AML-193 (cell line): ENCODE data around the gene CFL1.
"Not testable (repeated sequence)": the region's sequence is repeated elsewhere in the genome, so short reads cannot be mapped to it uniquely, and the experiment has no call there.

Experiments used
- DNase-seq, 2 experiments: peaks; one replicate each; lab custom pipeline; 2025; lab: John Stamatoyannopoulos, UW

The CFL1 gene

DNA sequence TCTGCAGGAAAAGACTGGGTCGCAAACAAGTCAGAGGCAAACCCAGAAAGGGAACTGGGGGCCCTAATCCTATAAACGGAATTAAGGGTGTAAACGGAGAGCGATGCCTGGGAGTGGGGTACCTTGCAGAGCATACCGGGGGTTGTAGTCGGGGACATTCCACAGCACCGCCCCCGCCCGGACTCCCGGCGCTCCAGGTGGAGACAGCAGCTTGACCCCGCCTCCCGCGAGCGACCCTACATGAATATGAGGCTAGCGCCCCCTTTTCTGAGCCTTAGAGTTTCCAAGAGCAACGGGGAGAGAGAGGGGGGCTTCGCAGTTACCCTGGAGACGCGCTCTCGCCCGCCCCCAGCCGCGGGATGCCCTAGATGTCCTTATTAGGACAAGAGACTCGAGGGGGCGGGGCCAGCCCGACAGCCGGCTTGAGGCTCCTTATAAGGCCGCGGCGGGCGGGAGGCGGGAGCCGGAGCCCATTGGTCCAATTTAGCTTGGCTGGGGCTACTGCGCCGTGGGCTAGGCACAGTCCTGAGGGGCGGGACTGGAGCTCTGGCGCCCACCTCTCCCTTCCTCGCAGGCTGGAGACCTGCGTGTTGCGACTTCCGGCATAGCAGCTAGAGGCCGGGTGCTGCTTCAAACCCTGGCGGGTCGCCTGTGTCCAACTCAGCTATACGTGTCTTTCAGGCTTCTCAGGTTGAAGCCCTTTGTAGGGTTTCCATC is 1.3 kb upstream of the CFL1 start:
- DNase-seq: peak; percentile 93 to 97

DNA sequence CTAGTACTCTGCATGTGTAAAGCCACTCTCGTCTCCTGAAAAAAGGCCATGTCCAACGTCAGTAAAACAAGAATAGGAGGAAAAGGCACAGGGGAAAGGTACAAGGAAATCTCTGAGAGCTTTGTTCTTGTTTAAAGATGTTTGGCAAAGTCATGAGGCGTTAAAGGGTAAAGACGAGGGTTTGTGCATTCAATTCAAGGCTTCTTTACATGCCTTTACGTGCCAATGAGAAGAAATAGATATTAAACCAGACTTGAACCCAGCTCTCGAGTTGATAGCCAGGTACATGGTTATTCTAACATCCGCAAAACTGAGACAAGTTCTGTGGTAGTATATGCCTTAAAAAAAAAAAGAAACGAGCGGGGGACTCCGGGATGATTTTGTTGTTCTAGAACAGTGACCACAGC is 704 bp upstream of the CFL1 start:
- DNase-seq: no peak

DNA sequence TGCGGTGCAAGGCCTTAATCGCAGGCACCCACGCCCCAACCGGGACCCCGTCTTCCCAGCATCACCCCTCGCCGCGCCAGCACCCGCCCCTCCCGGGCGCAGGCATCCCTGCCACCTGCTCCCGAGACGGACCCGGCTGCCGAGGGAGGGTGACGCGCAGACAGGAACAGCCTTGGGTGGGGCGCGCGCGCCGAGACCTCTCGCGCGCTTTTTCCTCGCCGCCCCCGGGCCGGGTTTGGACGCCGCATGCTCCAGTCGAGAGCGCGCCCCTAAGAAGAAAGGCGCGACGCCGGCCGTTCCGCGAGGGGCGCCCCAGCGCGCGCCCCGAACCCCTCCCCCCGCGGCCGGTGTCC is 504 bp downstream of the CFL1 start:
- DNase-seq: peak in 1 of 2 experiments; percentile 11

DNA sequence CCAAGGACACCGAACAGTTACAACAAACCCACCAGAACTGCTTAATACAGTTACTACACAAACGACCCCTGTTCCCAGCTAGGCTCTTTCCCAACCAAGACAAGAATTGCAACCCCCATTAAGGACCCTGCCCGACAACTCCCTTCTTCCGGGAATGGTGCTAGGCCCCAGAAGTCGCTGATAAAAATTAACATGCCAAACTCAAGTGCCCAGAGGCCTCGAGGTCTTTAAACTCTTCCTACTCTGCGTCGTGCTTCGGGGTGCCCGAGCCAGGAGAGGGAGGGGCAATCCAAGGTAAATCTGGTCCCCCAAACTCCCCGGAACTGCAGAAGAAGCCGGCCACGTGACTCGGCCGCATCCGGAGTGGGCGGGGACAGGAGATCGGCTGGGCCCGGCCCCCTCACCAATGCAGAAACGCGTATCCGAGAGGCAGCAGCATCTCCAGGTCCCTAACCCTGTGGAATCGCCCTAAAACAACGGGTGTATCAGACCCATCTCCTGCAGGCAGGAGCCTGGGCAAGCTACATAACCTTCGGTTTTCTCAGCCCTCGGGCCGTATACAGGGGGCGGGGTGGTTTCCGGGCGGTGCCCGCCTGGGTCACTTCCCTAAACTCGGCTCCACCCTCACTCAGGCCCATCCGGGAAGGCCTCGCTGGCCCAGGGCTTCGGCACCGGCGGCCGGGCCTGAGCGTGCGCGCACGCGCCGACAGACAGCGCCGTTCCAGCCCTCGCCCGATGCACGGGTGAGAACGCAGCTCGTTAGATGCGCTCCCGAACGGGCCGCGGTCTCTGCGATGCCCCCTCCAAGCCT is 1.1 kb downstream of the CFL1 start:
- DNase-seq: peak; percentile 72 to 82

DNA sequence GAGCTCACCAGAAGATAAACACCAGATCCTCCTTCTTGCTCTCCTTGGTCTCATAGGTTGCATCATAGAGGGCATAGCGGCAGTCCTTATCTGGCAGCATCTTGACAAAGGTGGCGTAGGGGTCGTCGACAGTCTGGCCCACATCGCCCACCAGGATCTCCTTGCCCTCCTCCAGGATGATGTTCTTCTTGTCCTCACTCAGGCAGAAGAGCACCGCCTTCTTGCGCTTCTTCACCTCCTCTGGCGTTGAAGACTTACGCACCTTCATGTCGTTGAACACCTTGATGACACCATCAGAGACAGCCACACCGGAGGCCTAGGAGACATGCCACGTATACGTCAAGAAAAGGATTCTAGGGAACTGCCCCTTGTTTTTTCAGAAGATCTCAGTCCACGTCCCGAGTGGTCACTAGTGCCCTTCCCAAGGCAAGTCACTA is 2.0 kb downstream of the CFL1 start:
- DNase-seq: no peak

DNA sequence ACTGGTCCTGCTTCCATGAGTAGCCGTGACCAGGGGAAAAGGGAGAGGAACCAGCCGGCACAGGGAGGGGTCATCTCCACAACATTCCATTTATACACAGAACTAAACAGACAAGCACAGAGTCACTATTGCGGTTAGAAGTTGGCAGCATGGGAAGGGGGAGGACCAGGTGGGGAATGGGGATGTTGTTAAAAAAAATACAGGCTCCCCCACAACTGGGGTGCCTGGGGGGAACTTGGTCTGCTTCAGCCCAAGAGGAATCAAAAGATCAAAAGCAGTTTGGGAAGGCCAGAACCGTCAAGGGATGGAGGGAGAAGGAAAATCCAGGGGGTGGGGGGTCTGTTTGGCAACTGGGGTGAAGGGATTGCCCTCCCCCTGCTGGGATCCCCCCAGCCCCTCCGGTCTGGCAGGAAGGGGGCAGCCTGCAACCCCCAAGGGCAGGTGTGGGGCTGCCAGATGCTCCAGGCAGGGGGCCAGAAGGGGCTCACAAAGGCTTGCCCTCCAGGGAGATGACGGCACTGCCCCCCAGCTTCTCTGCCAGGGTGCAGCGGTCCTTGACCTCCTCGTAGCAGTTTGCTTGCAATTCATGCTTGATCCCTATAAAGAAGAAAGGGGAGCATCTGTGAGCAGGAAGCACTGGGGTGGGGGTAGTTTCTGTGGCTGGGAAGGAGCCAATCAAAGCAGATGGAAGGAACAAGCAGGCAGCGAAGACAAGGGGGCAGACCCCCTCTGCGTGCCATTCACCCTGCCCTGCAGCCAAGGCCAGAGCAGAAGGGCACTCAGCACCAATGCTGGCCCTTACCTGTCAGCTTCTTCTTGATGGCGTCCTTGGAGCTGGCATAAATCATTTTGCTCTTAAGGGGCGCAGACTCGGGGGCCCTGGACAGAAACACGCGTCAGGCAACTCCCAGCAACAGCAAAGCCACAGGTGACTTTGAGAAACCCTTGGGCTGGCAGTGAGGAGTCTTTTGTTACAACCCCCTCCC is 2.8 kb downstream of the CFL1 start:
- DNase-seq: no peak

DNA sequence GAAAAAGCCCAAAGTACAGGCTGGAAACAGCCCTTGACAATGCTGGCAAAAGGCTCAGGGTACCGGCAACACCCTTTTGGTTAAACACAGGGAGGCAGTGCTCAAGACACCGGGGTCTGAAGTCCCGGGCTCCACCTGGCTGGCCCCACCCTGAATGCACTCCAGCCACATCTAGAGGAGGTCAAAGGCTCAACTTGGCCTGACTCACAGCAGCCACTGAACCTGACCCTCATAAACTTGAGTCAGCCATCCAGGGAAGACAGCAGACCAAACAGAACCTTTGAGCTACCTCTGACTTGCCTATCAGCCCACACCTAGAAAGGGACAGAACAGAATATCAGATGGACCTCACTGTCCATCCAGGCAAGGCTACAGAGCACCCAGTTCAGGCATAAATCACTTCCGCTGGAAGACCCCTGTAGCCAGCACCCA is 3.8 kb downstream of the CFL1 start:
- DNase-seq: no peak

DNA sequence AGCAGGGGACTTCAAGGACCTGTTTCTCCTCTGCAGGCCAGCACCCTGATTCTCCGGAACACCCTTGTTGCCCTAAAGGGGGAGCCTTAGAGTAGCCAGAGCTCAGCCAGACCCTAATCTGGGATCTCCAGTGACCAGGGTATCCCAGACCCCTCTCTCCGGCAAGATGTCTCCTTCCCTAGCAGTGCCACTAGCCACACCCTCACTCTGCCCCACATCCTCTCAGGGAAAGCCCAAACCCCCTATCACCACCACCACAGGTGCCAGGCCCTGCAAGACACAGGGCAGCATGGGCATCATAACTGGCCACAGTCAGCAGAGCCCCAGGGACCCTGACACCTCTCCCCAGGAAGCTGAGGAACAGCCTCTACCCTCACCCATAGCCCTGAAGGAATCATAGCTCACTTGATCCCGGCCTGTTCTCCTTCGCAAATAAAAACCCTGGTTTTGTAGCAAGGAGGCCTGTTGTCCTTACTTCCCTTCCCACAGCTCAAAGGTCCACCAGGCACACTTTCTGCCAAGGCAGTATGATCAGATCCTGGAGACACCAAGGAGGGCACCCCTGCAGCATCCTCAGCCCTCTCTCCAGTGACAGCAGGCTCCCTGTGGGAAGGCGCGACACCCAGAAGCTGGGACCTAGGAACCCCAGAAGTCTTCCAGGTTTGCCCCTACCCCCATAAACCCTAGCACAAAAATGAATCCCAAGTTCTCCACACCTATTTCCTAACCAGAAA is 4.6 kb downstream of the CFL1 start:
- no peak for DNase-seq

DNA sequence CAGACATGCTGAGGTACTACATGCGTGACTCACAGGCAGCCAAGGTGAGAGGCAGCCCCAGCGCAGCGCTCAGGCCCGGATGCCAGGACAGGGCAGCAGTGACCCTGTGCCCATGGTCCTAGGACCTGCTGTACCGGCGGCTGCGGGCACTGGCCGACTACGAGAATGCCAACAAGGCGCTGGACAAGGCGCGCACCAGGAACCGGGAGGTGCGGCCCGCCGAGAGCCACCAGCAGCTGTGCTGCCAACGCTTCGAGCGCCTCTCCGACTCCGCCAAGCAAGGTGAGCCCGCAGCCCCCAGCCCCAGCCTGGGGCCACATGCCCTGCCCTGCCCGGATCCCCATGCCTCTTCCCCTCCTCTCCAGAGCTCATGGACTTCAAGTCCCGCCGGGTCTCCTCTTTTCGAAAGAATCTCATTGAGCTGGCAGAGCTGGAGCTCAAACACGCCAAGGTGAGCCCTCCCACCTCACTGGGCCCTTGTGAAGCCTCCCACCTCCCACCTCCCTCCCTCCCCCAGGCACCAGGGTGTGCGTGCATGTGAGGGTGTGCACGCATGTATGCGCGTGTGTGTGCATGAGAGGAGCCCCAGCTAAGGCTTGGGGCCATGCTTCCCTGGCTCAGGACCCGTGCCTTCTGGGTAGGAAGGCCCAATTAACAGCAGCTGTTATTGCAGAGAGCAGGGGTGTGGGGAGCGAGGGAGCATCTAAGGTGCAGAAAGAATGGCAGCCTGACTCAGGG is 5.3 kb downstream of the CFL1 start:
- DNase-seq: no peak

DNA sequence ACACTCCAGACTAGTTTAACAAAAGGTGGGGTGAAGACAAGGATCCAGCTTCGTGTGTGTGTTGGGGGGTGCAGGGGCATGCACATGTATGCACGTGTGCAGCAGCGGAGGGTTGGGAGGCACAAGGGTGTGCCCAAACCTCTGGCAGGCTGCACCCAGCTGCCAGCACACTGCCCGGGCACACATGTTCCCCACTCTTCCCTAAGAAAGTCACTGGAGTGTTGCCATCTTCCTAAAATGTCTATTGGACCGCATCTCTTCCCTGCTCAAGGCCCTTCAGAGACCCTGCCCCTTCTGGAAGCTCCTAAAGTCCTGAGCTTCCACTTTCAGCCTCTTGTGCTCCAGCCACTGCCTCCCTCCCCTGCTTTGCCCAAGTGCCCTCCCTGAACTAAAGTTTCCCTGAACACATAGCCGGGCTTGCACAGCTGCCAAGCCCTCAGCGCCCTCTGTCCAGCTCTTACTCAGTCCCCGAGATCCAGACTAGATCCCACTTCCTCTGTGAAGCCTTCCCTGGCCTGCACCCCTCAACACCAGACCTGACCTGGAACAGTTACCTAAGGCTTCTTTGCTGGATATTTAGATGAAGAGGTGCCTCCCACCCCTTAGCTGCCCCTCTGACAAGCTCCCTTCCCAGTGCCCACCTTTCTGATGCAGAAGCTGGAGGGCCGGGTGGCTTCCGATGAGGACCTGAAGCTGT is 6.0 kb downstream of the CFL1 start:
- no peak for DNase-seq

DNA sequence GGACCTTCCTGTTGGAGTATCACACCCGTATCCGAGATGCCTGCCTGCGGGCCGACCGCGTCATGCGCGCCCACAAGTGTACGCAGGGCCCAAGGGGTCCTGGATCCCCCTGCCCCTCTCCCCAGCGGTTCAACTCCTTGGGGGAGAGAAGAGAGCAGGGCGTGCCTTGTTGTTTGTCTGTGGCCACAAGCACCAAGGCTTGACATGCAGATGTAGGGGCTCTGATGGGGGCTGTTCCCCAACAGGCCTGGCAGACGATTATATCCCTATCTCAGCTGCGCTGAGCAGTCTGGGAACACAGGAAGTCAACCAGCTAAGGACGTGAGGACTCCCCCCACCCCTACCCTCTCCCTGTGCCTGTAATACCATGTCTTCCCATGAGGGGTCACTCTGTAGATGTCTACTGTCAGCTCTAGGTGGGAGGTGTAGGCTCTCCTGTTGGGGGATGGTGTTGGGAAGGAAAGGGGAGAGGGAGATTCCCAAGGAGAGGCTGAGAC is 6.8 kb downstream of the CFL1 start:
- DNase-seq: no peak

DNA sequence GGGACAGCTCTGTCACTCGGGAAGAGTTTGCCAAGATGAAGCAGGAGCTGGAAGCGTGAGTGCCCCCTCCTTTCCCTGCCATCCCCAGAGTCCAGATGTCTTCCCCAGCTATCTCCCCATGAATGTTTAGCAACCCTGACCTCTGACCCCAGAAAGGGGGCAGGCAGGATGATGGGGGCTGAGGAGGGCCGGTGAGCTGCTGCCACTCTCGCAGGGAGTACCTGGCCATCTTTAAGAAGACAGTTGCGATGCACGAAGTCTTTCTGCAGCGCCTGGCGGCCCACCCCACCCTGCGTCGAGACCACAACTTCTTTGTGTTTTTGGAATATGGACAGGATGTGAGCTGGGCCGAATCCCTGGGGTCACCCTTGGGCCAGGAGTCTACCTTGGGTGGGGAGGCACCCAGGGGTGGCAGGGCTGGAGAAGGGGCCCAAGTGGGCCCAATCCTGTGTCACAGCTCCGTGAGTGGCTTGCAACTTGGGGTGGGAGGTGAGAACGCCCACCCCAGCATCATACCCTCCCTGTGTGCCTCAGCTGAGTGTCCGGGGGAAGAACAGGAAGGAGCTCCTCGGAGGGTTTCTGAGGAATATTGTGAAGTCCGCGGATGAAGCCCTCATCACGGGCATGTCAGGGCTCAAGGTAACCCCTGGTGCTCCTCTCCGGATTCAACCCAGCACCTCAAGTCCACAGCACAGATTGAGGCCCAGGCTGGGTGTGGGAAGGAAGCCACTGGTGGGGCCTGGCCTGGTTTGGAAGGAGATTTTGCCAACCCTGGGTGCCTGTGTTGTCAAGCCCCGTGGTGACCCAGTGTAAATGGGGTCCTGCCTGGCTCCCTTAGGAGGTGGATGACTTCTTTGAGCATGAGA is 7.5 kb downstream of the CFL1 start:
- DNase-seq: no peak

DNA sequence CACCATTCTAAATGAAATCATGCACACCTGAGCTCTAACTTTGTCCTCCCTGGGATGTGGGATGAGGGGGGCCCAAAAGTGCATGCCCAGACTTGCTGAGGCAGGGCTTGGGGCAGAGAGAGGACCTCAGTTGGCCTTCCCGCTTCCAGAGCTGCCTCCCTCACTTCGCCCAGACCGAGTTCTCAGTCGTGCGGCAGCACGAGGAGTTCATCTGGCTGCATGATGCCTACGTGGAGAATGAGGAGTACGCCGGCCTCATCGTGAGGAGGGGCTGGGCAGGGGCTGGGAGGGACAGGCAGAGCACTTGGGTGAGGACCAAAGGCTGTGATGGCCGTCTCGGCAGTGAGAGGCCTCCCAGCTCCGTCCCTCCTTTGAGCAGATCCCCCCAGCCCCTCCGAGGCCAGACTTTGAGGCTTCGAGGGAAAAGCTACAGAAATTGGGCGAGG is 8.2 kb downstream of the CFL1 start:
- DNase-seq: no peak

DNA sequence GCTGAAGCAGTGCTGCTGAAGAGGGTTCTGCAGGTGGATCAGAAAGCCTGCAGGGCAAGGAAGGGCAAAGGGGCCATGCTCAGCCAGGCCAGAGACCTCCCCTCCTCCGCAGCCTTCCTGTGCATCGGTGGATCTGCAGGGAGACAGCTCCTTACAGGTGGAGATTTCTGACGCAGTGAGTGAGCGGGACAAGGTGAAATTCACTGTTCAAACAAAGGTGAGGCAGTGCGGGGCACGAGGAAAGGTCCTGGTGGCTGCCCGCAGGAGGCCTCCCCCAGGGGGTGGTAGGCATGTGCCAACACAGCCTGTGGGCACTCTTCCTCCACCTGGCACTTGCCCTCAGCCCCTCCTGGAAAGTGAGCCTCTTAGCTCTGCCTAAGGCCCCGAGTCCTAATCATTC is 8.6 kb downstream of the CFL1 start:
- DNase-seq: no peak

DNA sequence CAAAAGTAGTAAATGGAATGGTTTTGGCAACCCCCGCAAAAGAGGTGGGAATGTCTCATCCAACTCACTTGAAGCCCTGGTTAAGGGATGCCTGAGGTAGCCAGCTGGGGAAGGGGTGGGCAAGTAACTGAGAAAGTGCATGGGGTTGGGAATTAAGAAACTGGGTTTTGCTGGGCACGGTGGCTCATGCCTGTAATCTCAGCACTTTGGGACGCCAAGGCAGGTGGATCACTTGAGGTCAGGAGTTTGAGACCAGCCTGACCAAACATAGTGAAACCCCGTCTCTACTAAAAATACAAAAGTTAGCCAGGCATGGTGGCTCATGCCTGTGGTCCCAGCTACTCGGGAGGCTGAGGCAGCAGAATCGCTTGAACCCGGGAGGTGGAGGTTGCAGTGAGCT is 9.3 kb downstream of the CFL1 start:
- not testable (repeated sequence) for DNase-seq

DNA sequence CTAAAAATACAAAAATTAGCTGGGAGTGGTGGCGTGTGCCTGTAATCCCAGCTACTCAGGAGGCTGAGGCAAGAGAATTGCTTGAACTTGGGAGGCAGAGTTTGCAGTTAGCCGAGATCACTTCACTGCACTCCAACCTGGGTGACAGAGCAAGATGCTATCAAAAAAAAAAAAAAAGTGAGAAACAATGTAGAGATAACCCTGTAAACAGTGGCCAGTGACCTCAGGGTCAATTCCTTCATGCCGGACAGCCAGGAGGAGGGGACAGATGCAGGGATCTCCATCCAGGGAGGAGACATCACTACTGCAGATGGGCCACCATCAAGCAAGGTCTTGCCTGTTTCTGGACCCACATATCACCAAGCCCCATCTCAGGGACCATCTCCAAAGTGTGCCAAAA is 10.2 kb downstream of the CFL1 start:
- no peak for DNase-seq

DNA sequence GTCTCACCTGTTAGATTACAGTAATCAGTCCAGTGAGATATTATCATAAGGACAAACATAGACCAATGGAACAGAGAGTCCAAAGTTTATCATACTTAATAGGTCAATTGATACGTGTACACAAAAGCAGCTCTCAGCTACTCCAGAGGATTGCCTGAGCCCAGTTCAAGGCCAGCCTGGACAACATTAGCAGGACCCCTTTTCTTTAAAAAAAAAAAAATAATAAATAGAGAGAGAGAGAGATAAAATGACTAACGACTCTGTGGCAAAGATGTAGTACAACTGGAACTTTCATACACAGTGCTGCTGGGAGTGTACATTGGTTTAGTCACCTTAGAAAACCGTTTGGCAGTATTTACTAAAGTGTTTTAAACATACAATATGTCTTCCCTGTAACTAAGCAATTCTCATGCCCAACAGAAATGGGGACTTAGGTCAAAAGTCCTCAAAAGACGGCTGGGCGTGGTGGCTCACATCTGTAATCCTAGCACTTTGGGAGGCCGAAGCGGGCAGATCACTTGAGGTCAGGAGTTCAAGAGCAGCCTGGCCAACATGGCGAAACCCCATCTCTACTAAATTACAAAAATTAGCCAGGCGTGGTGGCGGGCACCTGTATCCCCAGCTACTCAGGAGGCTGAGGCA is 13.6 kb downstream of the CFL1 start:
- DNase-seq: no peak

DNA sequence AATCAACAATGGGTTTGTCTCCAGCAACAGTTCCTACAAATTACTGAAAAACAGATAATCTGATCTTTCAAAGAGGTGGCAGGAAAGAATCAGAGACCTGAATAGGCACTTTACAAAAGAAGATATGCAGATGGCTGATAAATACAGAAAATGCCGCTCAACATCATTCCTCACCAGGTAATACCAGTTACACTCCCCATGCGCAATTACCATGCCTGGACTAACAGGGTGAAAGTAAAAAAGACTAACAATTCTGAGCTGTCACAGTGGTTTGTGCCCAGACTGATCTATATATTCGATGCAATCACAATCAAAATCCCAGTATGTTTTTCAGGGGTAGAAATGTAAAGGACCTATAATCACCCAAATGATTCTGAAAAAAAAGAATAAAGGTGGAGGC is 14.2 kb downstream of the CFL1 start:
- no peak for DNase-seq

DNA sequence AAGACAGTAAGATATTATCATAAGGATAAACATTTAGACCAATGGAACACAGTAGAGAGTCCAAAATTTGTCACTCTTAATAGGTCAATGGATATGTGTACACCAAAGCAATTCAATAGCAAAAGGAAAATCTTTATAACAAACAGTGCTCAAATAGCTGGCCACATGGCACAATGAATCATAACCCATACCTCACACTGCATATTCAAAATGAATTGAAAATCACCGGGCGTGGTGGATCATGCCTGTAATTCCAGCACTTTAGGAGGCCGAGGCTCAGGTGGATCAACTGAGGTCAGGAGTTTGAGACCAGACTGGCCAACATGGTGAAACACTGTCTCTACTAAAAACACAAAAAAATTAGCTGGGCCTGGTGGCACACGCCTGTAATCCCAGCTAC is 15.8 kb downstream of the CFL1 start:
- no peak for DNase-seq
